ENCODE measurements around the gene MUS81.

The MUS81 gene

DNA sequence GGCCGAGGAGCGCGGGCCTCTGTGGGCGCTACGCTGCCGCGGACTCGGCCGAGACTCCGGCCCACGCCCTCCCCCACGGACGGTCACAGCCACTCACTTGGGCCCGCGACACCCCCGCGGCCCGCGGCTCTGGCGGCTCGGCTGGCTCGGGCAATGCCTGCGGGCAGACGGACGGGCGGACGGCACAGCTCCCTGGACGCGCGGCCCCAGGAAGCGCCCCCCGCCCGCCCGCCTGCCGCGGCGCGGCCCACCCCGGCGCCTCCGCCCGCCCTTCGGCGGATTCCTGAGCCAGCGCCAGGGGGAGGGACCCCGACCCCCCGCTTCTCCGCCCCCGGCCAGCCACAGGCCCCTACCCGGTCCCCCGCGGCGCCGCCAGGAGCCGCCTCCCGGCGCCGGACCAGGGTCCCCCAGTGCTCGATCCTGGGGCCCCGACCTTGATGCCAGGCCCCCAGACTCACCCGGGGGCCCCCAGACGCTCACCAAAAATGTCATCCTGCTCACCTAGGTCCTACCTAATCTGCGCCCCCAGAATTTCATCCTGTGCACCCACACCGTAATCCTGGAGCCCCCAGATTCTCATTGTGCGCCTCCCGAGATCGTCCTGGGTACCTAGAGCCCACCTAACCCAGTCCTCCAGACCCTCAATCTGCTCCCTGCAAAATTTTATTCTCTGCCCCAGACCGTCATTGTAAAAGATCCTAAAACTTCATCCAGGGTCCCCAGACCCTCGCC, 12.5 kb downstream of the MUS81 start, which contains the start of gene EFEMP2:
EFEMP2 (minus strand) TSS at position 215 of the 732 bp plus-strand sequence. CDS start 446 bp downstream, outside the sequence.
- DNase-seq (ENCODE audit: low read depth in 2 of 2, low spot score in 1 of 2): no peak

DNA sequence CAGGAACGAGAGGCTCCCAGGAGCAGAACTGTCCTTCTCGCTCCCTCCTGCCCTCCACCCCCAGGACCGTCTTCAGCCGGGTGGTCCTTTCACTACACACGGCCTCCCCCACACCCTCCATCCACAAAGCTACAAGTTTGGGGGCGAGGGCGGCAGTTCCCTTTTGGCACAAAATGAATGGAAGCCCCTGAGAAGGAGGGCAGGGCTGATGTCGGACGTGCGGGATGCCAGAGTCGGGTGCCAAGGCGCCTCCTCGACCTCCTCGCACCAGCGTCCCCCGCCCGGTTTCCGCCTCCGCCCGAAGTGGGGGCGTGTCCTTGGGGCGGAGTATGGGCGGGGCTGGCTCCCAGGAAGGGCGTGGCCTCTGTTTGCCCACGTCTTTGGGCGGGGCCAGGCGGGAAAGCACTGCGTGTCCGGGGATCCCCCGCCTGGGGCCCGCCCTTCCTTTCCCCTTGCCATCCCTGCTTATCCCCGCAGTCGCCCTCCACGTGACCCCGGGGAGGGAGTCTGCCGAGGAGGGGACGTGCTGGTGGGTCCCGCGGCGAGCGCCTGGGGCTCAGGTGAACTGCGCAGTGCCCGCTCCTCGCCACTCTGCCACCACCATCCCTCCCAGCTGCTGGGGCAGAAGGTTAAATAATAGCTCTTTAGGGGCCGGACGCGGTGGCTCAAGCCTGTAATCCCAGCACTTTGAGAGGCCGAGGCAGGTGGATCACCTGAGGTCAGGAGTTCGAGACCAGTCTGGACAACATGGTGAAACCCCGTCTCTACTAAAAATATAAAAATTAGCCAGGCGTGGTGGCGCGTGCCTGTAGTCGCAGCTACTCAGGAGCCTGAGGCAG, 13.3 kb downstream of the MUS81 start:
- DNase-seq (ENCODE audit: low read depth in 2 of 2, low spot score in 1 of 2): peak; percentile 88 to 95

DNA sequence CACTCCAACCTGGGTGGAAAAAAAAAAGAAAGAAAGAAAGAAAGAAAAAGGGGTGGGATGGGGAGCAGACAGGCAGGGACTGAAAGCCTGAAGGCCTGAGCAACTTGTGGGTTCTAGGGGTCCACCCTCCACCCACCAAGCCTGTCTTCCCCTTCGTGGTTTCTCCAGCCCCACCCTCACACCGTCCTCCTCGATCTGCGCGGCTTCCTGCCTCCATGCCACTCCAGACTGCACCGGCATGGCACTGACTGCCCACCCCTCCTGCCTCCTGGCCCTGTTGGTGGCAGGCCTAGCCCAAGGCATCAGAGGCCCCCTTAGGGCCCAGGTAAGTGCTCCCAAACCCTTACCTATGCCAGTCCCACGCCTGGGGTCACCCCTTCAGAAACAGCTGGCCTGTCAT, 19.4 kb downstream of the MUS81 start, which contains the start of gene CTSW:
CTSW (plus strand) TSS at position 221 of the 400 bp plus-strand sequence; CDS start at position 239, 18 bp downstream.
- no peak for DNase-seq (ENCODE audit: low read depth in 2 of 2, low spot score in 1 of 2)

DNA sequence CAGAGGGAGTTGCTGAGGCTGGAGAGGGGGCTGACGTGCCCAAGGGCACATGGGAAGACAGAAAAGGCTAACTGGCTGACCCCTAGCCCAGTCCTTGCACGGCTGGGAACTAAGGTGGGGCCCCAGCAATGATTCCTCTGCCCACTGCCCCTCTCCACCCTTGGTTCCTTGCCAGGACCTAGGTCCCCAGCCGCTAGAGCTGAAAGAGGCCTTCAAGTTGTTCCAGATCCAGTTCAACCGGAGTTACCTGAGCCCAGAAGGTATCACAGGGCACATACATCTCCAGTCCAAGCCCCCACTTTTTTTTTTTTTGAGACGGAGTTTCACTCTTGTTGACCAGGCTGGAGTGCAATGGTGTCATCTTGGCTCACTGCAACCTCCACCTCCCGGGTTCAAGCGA, 19.8 kb downstream of the MUS81 start:
- DNase-seq (ENCODE audit: low read depth in 2 of 2, low spot score in 1 of 2): no peak

DNA sequence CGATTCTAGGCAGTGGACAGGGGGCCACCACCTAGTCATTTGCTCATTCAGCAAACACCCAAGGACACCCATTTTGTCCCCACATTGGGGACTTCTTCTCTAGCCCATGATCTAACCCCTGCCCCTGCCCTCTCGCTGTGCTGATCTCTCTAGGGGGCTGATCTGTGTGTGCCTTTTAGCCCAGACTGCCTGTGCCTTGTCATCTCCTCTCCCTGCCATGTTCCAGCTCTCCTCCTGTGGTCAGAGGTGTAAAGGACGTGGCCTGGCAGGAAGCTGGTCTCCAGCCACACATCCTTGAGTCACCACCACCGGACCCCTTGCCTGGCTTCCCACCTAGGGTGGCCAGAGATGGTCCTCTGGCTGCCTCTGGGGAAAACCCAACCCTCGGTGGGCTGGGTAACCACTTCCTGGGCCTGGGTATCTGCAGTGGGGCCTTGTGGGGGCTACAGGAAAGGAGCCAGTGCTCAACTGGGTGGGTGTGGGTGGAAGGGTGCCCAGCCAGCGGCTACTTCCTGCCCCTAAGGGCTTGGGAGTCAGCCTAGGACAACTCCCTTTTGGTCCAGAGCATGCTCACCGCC, 20.7 kb downstream of the MUS81 start:
- no peak for DNase-seq (ENCODE audit: low read depth in 2 of 2, low spot score in 1 of 2)

DNA sequence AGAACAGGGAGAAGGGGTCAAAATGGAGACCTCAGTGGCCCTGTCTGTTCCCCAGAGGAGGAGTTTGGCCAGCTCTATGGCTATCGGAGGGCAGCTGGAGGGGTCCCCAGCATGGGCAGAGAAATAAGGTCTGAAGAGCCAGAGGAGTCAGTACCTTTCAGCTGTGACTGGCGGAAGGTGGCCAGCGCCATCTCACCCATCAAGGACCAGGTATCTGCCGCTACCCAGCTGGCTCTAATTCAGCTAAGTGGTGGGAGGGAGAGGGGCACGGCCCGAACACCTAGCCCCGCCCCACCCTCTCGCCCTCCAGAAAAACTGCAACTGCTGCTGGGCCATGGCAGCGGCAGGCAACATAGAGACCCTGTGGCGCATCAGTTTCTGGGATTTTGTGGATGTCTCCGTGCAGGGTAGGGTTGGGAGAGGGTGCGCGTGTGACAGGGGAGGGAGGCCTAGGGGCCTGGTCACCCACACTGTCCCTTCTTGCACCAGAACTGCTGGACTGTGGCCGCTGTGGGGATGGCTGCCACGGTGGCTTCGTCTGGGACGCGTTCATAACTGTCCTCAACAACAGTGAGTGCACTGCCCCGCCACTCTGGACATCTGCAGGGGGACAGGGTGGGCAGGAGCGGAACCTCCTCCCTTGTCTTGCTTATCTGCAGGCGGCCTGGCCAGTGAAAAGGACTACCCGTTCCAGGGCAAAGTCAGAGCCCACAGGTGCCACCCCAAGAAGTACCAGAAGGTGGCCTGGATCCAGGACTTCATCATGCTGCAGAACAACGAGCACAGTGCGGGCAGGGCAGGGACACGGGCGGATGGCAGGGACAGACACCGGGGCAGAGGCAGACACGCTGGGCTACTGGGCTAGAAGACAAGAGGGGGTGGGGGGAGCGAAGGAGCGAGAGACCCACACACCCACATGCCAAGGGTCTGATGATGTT, 22.2 kb downstream of the MUS81 start:
- no peak for DNase-seq (ENCODE audit: low read depth in 2 of 2, low spot score in 1 of 2)

DNA sequence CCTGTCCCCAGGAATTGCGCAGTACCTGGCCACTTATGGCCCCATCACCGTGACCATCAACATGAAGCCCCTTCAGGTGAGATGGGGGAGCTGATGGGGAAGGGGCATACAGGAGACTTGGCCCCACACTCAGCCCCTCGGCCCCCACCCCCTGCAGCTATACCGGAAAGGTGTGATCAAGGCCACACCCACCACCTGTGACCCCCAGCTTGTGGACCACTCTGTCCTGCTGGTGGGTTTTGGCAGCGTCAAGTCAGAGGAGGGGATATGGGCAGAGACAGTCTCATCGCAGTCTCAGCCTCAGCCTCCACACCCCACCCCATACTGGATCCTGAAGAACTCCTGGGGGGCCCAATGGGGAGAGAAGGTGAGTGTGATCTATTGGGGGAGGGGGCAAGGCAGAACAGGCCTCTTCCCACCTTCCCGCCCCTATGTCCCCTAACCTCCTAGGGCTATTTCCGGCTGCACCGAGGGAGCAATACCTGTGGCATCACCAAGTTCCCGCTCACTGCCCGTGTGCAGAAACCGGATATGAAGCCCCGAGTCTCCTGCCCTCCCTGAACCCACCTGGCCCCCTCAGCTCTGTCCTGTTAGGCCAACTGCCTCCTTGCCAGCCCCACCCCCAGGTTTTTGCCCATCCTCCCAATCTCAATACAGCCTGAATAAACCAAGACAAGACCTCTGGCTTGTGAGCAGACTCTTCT, 23.0 kb downstream of the MUS81 start:
- no peak for DNase-seq (ENCODE audit: low read depth in 2 of 2, low spot score in 1 of 2)

DNA sequence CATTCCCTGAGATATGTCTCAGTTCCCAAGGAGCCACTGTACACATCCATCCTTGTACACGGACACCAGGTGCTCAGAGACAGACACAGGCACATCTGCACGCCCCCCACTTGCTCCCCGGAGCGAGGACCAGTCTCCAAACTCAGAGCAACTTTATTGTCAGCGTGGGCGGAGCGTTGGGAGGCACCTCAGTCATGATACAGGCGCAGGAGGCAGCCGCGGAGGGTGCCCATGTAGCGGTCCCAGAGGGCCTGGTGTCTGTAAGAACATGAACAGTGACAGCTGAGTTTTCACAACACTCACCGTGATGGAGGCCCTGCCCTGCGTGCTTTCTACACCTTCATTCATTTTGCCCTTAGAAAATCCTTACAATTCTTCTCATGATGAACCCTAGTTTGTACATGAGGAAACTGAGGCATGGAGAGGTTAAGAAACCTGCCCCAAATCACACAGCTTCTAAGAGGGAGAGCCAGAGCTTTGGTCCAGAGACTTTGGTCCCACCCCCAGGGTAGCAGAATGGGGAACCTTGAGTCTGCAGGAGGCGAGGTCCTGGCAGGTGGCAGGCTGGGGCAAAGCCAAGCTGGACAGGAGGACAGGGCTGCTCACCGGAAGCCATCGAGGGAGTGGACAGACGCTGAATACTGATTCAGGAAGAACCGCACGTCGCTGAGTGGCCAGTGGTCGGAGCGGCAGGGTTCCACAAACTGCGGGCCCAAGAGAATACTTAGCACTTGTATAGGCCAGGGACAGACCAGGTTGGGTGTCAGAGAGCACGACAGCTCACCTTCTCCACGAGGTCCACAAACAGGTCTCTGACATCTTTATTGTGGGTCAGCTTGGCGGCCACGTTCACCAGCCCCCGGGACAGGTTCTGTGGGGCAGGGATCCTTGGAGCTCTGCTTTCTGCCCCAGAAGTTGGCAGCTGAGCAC, 23.8 kb downstream of the MUS81 start:
- DNase-seq (ENCODE audit: low read depth in 2 of 2, low spot score in 1 of 2): no peak

DNA sequence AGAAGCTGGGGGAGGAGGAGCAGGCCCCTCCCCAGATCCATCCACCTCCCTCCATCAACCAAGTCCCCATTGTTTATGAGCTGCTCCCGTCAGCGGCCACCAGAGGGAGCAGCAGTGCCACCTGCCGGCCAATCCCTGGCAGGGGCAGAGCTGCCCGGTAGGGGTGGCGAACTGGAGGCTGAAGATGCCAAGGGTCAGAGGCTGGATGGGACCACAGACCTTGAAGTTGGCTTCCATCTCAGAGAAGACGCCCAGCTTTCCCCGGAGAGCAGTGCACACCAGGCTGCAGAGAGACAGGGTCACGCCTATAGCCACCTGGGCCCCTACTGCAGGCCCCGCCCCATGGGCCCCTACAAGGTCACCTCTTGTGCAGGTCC, 24.5 kb downstream of the MUS81 start:
- DNase-seq (ENCODE audit: low read depth in 2 of 2, low spot score in 1 of 2): peak in 1 of 2 donors; percentile 59

DNA sequence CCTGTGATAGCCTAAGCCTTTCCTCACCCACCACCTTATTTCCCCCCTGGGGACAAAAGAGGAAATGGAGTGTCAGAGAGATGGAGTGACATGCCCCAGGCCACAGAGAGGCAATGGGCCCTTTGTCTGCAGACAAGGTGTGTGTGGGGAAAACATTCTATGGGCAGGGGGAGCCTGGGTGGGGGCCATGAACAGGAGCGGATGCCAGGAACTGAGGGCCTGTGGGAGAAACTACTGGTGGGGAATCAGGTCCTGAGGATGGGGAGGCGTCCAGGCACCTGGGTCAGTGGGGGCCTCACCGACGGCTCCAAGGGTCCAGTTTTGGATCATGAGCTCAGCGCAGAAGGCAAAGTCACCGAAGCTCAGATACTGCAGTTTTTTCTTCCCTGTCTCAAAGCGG, 25.0 kb downstream of the MUS81 start:
- DNase-seq (ENCODE audit: low read depth in 2 of 2, low spot score in 1 of 2): no peak

DNA sequence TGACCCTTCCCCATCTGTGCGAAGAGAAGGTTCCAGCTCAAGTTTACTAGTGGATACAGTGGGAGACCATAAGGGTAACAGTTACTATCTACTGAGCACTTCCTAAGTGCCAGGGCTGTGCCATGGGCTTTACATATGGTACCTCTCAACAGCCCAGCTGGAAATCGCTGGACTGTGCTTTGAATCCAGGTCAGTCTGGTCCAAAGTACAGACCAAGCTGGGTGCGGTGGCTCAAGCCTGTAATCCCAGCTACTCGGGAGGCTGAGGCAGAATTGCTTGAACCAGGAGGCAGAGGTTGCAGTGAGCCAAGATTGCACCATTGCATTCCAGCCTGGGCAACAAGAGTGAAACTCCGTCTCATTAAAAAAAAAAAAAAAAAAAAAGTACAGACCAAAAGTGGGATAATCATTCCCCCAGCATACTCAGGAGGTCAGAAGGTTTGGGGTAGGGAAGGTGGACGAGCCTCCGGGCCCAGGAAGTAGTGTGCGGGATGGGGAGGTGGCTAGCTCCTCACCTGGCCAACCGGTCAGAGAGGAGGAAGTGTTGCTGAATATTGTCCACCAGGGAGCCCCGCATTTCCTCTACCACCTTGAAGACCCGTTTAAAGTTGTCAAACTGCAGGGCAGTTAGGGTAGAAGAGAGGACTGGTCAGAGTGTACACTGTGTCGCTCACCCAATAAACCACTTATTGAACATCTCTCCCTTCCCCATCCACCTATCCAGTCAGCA, 25.7 kb downstream of the MUS81 start:
- DNase-seq (ENCODE audit: low read depth in 2 of 2, low spot score in 1 of 2): no peak

DNA sequence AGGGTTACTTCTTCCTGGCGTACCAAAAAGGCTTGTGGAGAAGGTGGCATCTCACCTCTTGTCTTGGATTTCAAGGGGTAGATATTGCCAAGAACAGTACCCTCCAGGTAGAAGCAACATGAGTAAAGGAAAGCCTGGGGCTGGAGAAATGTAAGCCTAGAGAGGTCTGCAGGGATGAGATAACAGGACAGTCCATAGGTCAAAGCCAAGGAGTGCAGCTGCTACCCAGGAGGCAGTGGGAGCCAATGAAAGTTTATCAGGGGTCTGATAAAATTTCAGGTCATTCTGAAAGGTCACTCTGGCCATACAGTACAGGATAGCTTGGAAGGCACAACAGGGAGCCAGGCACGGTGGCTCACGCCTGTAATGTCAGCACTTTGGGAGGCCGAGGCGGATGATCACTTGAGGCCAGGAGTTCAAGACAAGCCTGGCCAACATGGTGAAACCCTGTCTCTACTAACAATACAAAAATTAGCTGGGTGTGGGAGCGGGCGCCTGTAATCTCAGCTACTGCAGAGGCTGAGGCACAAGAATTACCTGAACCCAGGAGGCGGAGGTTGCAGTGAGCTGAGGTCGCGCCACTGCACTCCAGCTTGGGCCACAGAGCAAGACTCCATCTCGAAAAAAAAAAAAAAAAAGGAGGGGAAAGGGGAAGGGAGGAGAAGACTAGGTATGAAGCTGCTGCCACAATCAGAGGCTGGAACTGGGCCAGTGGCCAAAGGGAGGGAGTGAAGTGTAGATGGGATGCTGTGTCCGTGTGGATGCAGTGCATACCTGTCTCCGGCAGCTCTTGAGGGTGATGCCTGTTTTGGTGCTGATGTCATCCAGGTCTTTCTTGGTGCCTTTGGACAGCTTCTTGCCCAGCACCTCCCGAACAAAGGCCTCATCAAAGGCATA, 26.8 kb downstream of the MUS81 start:
- no peak for DNase-seq (ENCODE audit: low read depth in 2 of 2, low spot score in 1 of 2)

DNA sequence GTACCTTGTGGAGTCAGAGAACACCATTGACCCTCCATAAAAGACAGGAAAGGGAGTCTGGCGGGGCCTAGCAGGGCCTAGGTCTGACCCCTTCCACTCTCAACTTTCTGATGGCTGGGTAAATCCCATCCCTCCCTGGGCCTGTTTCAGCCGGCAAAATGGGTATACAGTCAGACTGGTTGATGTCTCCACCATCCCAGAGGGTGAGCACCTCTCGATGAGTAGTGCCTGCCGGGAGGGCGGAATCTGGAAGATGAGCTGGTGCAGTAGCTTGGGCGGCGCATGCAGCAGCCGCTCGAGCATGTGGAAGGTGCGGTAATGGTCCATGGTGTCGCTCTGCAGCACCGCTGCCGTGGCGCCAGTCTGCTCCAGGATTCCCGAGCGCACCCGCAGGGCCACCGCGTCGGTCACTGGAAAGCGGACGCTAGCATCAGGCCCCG, 27.5 kb downstream of the MUS81 start:
- DNase-seq (ENCODE audit: low read depth in 2 of 2, low spot score in 1 of 2): no peak

DNA sequence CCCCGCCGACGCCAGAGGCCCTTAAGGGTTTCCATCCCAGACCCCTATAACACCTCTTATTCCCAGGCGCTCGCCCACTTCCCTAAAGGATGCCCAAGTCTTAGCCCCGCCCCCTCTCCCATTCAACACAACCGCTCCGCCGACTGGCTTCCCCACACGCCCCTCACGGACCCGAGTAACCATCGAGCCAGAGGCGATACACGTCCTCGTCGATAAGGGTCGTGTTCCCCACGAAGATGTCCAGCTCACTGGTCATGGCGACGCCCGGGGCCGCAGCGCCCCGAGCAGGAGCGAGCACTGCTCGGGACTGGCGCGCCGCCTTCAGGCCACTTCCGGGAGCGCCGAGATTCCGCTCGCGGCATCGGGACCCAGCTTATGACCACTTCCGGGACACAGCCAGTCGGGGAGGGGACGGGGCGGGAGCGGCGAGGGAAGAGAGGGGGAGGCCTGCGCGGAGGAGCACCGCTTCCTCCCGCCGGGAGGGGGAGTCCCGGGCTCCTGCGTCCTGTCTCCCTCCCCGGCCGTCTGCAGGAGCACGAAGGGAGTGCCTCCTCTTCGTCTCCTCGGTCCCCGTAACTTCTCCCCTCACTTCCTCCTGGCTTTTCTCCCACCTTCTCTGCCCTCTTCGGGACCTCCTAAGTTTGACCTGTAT, 28.1 kb downstream of the MUS81 start, which contains the start of gene FIBP:
FIBP (minus strand) TSS at position 309 of the 652 bp plus-strand sequence; CDS start at position 256, 53 bp downstream.
- DNase-seq (ENCODE audit: low read depth in 2 of 2, low spot score in 1 of 2): peak; percentile 84 to 91

DNA sequence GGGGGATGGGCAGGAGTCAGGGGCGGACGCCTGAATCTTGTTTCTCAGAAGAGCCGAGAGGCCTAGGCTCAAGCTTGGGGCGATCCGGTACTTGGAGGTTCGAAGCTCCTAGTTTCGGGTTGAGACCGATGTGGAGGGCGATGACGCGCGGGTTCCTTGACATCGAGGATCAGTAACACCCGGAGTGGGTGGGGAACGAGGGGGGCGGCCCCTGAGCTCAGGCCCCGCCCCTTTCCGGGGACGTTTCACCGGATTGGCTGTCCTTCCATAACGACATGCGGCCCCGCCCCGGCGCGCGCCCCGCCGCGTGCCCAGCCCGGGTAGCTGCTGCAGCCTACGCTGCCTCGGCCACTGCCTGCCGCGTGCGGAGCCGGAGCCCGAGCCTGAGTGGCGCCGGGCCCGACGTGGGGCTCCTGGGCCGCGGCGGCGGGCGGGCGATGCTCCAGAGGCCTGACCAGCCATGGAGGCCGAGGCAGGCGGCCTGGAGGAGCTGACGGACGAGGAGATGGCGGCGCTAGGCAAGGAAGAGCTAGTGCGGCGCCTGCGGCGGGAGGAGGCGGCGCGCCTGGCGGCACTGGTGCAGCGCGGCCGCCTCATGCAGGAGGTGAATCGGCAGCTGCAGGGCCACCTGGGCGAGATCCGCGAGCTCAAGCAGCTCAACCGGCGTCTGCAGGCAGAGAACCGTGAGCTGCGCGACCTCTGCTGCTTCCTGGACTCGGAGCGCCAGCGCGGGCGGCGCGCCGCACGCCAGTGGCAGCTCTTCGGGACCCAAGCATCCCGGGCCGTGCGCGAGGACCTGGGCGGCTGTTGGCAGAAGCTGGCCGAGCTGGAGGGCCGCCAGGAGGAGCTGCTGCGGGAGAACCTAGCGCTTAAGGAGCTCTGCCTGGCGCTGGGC, 30.3 kb downstream of the MUS81 start, which contains the start of gene CCDC85B:
CCDC85B (plus strand) TSS at position 350 of the 895 bp plus-strand sequence; CDS start at position 461, 111 bp downstream.
- peak; percentile 94 to 99 for DNase-seq (ENCODE audit: low read depth in 2 of 2, low spot score in 1 of 2)

All from stimulated activated CD8-positive, alpha-beta memory T cell treated with anti-CD3 and anti-CD28 coated beads, Interleukin-4, amount 100 ng/mL, for 4 hours (primary cell).